Nephron (organoid): ENCODE data around the gene RNF41.

ENCODE experiments used
- H3K27ac Mint-ChIP-seq, 3 experiments: 2 replicates each; pipeline ENCODE4 v1.8.0; 2020; ENCODE audit warnings: mixed read lengths in 3 of 3, mild to moderate bottlenecking in 2 of 3, moderate library complexity in 1 of 3
- H3K27me3 Mint-ChIP-seq: 2 replicates; pipeline ENCODE4 v1.8.0; 2021; ENCODE audit warnings: low read depth, mild to moderate bottlenecking, moderate library complexity, mixed read lengths
- H3K36me3 Mint-ChIP-seq: 2 replicates; pipeline ENCODE4 v1.8.0; 2020; ENCODE audit warnings: low read depth, mixed read lengths
- H3K4me1 Mint-ChIP-seq: 2 replicates; pipeline ENCODE4 v1.8.0; 2020; ENCODE audit warnings: mixed read lengths
- H3K4me3 Mint-ChIP-seq, 3 experiments: 2 replicates each; pipeline ENCODE4 v1.8.0; 2020; ENCODE audit warnings: mild to moderate bottlenecking in 3 of 3, mixed read lengths in 3 of 3, moderate library complexity in 2 of 3
- H3K9me3 Mint-ChIP-seq: 2 replicates; pipeline ENCODE4 v1.8.0; 2020; ENCODE audit warnings: mixed read lengths
- CTCF ChIP-seq, 3 experiments: fragments of 200-600 bp; sonication (generic); IDR thresholded peaks; one replicate each; pipeline ENCODE4 v1.5.0; 2021; ENCODE audit warnings: antibody characterized with exemption in 3 of 3; ENCODE audit not compliant: unreplicated experiment in 3 of 3

Gene RNF41

DNA sequence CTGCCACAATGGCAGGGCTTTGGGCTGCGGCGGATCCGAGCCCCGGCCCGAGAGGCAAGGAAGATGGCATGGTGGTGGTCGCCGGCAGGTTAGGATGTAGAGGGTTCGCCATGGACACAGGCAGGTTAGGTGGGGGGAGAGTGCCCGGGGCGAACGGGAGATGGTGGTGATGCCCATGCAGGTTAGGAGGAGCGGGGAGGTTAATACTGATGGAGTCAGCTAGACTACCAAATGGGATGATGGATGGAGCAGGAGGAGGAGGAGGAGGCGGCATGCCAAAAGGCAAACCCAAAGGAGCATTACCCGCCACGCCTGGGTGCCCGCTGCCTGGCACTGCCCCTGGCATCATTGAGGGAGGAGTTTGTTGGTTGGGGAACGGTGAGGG is 57.4 kb downstream of the RNF41 start:
- no peak for TF ChIP-seq CTCF (IDR thresholded peaks at IDR 0.05; ENCODE audit: unreplicated experiment in 3 of 3)
- no peaks in the 10 kb centered on the region for H3K27me3 Mint-ChIP-seq

GRCh38 chr12:56163533-56164344 is 58.0 kb downstream of the RNF41 start:
- H3K4me1 Mint-ChIP-seq, result peaks cover 41% of the 10 kb centered on the region
- H3K4me3 Mint-ChIP-seq, result no peak overlapping the region
- H3K27me3 Mint-ChIP-seq, result no peaks in the 10 kb centered on the region
- H3K27ac Mint-ChIP-seq, result peak overlapping the region; percentile 45 to 56 (median 47)
- TF ChIP-seq CTCF (IDR thresholded peaks at IDR 0.05; ENCODE audit: unreplicated experiment in 3 of 3), result no peak
- H3K9me3 Mint-ChIP-seq, result no peaks in the 10 kb centered on the region
- peaks cover 75% of the 10 kb centered on the region for H3K36me3 Mint-ChIP-seq

More for the DNA sequence above, 57.4 kb downstream of the RNF41 start:
- Mint-ChIP-seq H3K9me3 (no peaks in the 10 kb centered on the region), H3K36me3 (peaks cover 75% of the 10 kb centered on the region), H3K27ac (peak overlapping the region in 1 of 3 experiments; percentile 56), H3K4me3 (no peak overlapping the region), H3K4me1 (peaks cover 36% of the 10 kb centered on the region)

DNA sequence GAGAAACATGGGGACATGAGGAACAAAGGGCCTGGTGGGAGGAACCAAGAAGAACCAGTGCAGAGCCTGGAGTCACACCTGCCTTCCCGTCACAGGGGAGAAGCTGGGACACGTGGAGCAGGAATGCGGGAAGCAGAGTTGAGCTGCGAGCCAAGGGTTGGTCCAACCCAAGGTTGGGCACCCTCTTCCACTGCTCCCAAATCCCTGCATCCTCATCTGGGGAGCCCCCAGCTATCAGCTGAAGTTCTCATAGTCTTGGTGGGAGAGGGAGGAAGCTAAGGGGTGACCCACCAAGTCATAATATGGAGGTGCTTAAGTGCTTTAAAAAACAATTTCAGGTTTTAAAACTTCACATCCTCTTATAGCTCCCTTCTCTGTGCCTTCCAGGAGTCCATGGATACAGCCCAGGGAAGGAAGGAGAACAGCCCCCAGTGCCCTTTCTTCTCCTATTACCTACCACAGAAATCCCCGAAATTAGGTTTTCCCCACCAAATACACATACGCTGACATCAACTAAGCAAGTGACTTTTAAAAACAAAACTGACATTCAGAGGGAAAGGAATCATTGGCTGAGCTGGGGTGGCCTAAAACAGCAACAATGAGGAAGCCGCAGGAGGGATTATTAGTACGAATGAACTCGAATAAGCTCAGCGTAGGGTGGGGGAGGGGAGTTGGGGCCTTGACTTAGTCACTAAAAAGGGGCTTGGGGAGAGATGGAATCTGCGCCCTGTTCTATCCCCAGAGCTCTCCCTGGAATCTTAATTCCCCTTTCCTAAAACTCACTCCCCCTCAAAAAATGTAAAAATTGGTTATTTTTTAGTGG is 59.0 kb downstream of the RNF41 start:
- no peak for TF ChIP-seq CTCF (IDR thresholded peaks at IDR 0.05; ENCODE audit: unreplicated experiment in 3 of 3)
- Mint-ChIP-seq H3K4me1 (peaks cover 40% of the 10 kb centered on the region), H3K4me3 (peak overlapping the region; percentile 25 to 72 (median 46)), H3K9me3 (no peaks in the 10 kb centered on the region), H3K27ac (peak overlapping the region; percentile 11 to 56 (median 30)), H3K36me3 (peaks cover 69% of the 10 kb centered on the region), H3K27me3 (no peaks in the 10 kb centered on the region)

DNA sequence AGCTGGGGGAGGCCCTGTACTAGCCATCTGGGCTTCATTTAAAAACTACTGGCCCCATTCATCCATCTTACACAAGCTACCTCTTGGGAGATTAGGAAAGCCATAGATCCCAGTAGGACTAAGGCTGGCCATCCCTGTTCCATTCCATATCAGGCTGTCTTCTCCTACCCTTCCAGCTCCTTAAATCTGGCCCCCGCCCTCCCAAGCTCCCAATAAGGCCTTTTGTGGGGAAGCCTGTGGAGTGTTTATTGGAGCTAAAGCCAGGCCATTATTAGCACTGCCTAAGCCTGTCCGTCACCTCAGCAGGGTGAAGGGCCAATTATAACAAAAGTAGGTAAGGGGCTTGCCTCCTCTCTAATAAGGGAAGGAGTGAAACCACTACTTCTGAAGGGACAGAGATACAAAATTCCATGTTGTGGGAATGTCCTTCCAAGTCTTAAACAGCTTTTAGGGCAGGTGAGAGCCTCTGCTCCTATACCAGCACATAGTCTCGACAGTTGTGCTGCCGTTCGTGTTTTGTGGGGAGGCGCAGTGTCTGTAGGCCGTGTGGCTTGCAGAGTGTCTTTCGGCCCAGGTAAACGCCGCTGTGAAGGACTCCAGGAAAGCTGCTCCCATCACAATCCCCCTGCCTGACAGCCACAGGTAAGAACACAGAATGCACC is 59.9 kb downstream of the RNF41 start:
- Mint-ChIP-seq H3K4me3 (peak overlapping the region; percentile 94 to 97 (median 96)), H3K27me3 (no peaks in the 10 kb centered on the region), H3K9me3 (no peaks in the 10 kb centered on the region), H3K27ac (peak overlapping the region; percentile 58 to 100 (median 99)), H3K36me3 (peaks cover 65% of the 10 kb centered on the region), H3K4me1 (peaks cover 43% of the 10 kb centered on the region)
- no peak for TF ChIP-seq CTCF (IDR thresholded peaks at IDR 0.05; ENCODE audit: unreplicated experiment in 3 of 3)

GRCh38 chr12:56160894-56161689 is 60.6 kb downstream of the RNF41 start:
- Mint-ChIP-seq H3K27me3 (no peaks in the 10 kb centered on the region), H3K9me3 (no peaks in the 10 kb centered on the region), H3K27ac (peak overlapping the region; percentile 99 to 100 (median 100)), H3K4me3 (peak overlapping the region; percentile 94 to 97 (median 96)), H3K36me3 (peaks cover 65% of the 10 kb centered on the region), H3K4me1 (peaks cover 43% of the 10 kb centered on the region)
- TF ChIP-seq CTCF (IDR thresholded peaks at IDR 0.05; ENCODE audit: unreplicated experiment in 3 of 3), result no peak
